ENCODE results near the gene CYB561. TPM values are rescaled to one million over a fixed set of nuclear protein-coding genes. Genes with fewer than 3 reads are reported as not detected.

CYB561 gene
- total RNA-seq, 1 experiment from 2014 or later, result 57.2 TPM

DNA sequence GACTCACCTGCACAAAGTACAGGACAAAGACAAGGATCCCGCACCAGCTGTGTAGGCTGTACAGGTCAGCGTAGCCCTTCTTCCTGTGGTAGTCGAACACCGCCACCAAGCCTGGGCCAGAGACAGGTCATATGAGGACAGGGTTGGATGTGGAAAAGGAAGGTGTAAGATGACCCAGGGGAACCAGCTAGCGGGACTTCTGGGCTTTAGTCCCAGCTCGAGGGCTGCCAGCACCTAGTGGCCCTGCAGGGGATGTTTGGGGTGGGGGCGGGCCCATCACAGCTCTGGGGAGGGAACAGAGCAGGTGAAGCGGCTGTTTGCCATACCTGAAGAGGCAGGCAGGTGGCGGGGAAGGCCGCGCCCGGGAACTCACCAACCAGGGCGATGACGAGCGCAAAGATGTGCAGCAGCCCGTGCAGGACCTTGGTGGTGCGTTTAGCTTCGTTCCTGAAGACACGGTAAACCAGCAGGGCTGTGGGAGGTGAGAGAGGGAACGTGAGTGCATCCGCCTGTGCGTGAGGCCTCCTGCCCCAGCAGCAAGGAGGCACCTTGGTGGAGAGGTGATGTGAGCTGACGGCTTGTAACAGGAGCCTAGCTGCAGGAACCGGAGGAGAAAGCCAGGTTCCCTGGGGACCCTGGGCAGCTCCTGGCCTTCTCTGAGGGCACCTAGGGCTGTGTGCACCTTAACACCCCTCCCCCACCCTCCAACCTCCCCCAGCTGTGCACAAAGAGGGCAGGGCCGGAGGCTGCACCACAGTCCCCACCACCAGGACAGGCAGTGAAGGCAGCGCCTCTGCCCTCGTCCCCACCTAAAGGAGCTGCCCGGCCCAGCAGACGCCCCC lies 10.2 kb downstream of the CYB561 start:
- POLR2A ChIA-PET, result interaction anchor here (0.6 to 3.6 kb wide), 11 partner anchors 10 to 199 kb away, joined by 3 to 31 read pairs (median 4); partner anchors contain the start of genes CYB561, DCAF7 and MAP3K3
- Mint-ChIP-seq H3K4me1 (ENCODE audit: insufficient read depth, unreplicated experiment) (peaks cover 48% of the 10 kb centered on the region), H3K4me3 (ENCODE audit: unreplicated experiment) (peak overlapping the region; percentile 13), H3K27ac (ENCODE audit: low read depth, unreplicated experiment) (no peak overlapping the region), H3K27me3 (ENCODE audit: insufficient read depth, unreplicated experiment) (no peaks in the 10 kb centered on the region), H3K36me3 (ENCODE audit: insufficient read depth, unreplicated experiment) (peaks cover 26% of the 10 kb centered on the region), H3K9me3 (ENCODE audit: unreplicated experiment) (no peaks in the 10 kb centered on the region)
- no TSS peak for BruUV-seq (replicated peaks)
- TF ChIP-seq CTCF (IDR thresholded peaks at IDR 0.05; ENCODE audit: unreplicated experiment), result peak; percentile 16
- intact Hi-C loops (cut with micrococcal nuclease), result loop anchor here (2.0 kb wide), 1 partner anchor 43 kb away; no protein-coding TSS in a partner anchor
- DNase-seq (ENCODE audit: unreplicated experiment), result no peak
- CTCF ChIA-PET, result interaction anchor here (0.6 to 18.1 kb wide), 12 partner anchors 8 to 218 kb away, joined by 3 to 216 read pairs (median 10); partner anchors contain the start of genes ACE and CYB561

DNA sequence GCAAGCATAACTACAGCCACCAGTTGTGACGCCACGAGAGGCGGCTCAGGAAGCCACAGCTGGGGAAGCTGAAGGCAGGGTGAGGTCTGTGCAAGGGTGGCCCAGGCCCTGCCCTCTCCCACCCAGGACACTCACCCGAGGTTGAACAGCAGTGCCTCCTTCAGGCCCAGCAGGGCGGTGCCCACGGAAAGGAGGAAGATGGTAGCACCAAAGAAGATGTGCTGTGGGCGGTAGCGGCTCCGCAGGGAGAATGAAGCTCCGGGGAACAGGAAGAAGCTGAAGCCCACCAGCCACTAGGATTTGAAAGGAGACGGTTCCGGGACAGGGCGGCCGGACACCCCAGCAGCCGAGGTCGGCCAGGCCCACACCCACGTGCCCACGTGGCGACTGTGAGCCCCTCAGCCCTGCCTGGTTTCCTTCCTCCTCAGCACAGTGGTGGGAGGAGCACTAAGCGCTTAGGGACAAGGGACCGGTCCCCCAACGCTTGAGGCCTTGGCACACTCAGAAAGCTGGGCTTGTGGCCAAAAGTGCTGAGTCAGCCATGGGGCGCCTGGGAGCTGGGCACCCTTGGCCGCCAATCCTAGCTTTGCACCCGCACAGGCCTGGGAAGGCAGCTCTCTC lies 11.0 kb downstream of the CYB561 start:
- no TSS peak for BruUV-seq (replicated peaks)
- H3K27ac Mint-ChIP-seq (ENCODE audit: low read depth, unreplicated experiment), result no peak overlapping the region
- peaks cover 43% of the 10 kb centered on the region for H3K4me1 Mint-ChIP-seq (ENCODE audit: insufficient read depth, unreplicated experiment)
- TF ChIP-seq CTCF (IDR thresholded peaks at IDR 0.05; ENCODE audit: unreplicated experiment), result peak; percentile 52
- H3K27me3 Mint-ChIP-seq (ENCODE audit: insufficient read depth, unreplicated experiment), result no peaks in the 10 kb centered on the region
- ChIA-PET POLR2A (interaction anchor here (0.6 to 3.6 kb wide), 13 partner anchors 9 to 200 kb away, joined by 3 to 31 read pairs (median 4); partner anchors contain the start of genes CYB561, DCAF7 and MAP3K3), CTCF (interaction anchor here (0.6 to 18.1 kb wide), 14 partner anchors 9 to 340 kb away, joined by 3 to 216 read pairs (median 4); partner anchors contain the start of genes ACE and CYB561)
- peaks cover 29% of the 10 kb centered on the region for H3K36me3 Mint-ChIP-seq (ENCODE audit: insufficient read depth, unreplicated experiment)
- intact Hi-C loops (cut with micrococcal nuclease), result loop anchor here (2.0 kb wide), 1 partner anchor 44 kb away; no protein-coding TSS in a partner anchor
- H3K4me3 Mint-ChIP-seq (ENCODE audit: unreplicated experiment), result peak overlapping the region; percentile 13
- peak; percentile 94 for DNase-seq (ENCODE audit: unreplicated experiment)
- no peaks in the 10 kb centered on the region for H3K9me3 Mint-ChIP-seq (ENCODE audit: unreplicated experiment)

GRCh38 chr17:63433746-63434591 lies 12.1 kb downstream of the CYB561 start:
- ChIA-PET POLR2A (interaction anchor here (0.5 to 3.6 kb wide), 17 partner anchors 8 to 541 kb away, joined by 3 to 31 read pairs (median 4); partner anchors contain the start of genes CYB561, DCAF7 and TACO1), CTCF (interaction anchor here (0.5 to 18.1 kb wide), 13 partner anchors 8 to 399 kb away, joined by 3 to 216 read pairs (median 15); partner anchors contain the start of genes ACE and CYB561)
- Mint-ChIP-seq H3K27me3 (ENCODE audit: insufficient read depth, unreplicated experiment) (no peaks in the 10 kb centered on the region), H3K4me3 (ENCODE audit: unreplicated experiment) (no peak overlapping the region), H3K27ac (ENCODE audit: low read depth, unreplicated experiment) (peak overlapping the region; percentile 55), H3K4me1 (ENCODE audit: insufficient read depth, unreplicated experiment) (peaks cover 36% of the 10 kb centered on the region), H3K9me3 (ENCODE audit: unreplicated experiment) (no peaks in the 10 kb centered on the region), H3K36me3 (ENCODE audit: insufficient read depth, unreplicated experiment) (peaks cover 31% of the 10 kb centered on the region)
- intact Hi-C loops (cut with micrococcal nuclease), result loop anchor here (2.0 kb wide), 1 partner anchor 45 kb away; no protein-coding TSS in a partner anchor
- DNase-seq (ENCODE audit: unreplicated experiment), result peak; percentile 83
- TF ChIP-seq CTCF (IDR thresholded peaks at IDR 0.05; ENCODE audit: unreplicated experiment), result no peak
- BruUV-seq (replicated peaks), result TSS peak; percentile 34

All from MCF 10A (cell line).